ENCODE results near the gene DIP2B.

GRCh38 chr12:50746431-50746830 is 241.6 kb downstream of the DIP2B start:
- TF ChIP-seq CTCF (conservative IDR thresholded peaks at IDR 0.05), result no peak
- TF ChIP-seq EZH2 (IDR thresholded peaks at IDR 0.05; ENCODE audit: low read depth), result no peak

Data from PC-9 (cell line).